MM.1S (cell line): ENCODE data around the gene KIAA1958.
"Not testable (repeated sequence)": the region's sequence is repeated elsewhere in the genome, so short reads cannot be mapped to it uniquely, and the experiment has no call there.

Source experiments
- DNase-seq: peaks from one replicate; pipeline ENCODE4 v3.0.0-alpha.2; 2015
- H2AFZ ChIP-seq: fragments of 300-600 bp; sonication (generic); 2 replicates; pipeline ENCODE4 v1.6.0; 2016; ENCODE audit warnings: antibody characterized with exemption, low read length
- H3F3A ChIP-seq: fragments of 300-600 bp; sonication (generic); 2 replicates; pipeline ENCODE4 v1.6.1; 2016; ENCODE audit warnings: mild to moderate bottlenecking, antibody characterized with exemption, low read length, moderate library complexity, mixed read lengths; ENCODE audit not compliant: insufficient read depth
- H3K27ac ChIP-seq: fragments of 300-600 bp; sonication (generic); 2 replicates; pipeline ENCODE4 v1.5.1; 2016; ENCODE audit warnings: mild to moderate bottlenecking, low read length
- H3K27me3 ChIP-seq: fragments of 300-600 bp; sonication (generic); replicated peaks from 2 replicates; pipeline ENCODE4 v1.6.0; 2016; ENCODE audit warnings: low read length; ENCODE audit not compliant: insufficient read depth
- H3K36me3 ChIP-seq: fragments of 300-600 bp; sonication (generic); replicated peaks from 2 replicates; pipeline ENCODE4 v1.6.1; 2016; ENCODE audit warnings: mild to moderate bottlenecking, low read length, mixed read lengths; ENCODE audit not compliant: insufficient read depth
- H3K4me1 ChIP-seq: fragments of 300-600 bp; sonication (generic); 2 replicates; pipeline ENCODE4 v1.6.1; 2016; ENCODE audit warnings: low read length, mixed read lengths
- H3K4me2 ChIP-seq: fragments of 300-600 bp; sonication (generic); 2 replicates; pipeline ENCODE4 v1.6.0; 2016; ENCODE audit warnings: low read depth, low read length
- H3K4me3 ChIP-seq: fragments of 300-600 bp; sonication (generic); 2 replicates; pipeline ENCODE4 v1.5.1; 2016; ENCODE audit warnings: low read length, mixed read lengths
- H3K79me2 ChIP-seq: fragments of 300-600 bp; sonication (generic); 2 replicates; pipeline ENCODE4 v1.6.1; 2016; ENCODE audit warnings: mixed run types, low read length, mixed read lengths
- H3K9ac ChIP-seq: fragments of 300-600 bp; sonication (generic); 2 replicates; pipeline ENCODE4 v1.6.1; 2016; ENCODE audit warnings: low read length, mixed read lengths
- H3K9me2 ChIP-seq: fragments of 300-600 bp; sonication (generic); replicated peaks from 2 replicates; pipeline ENCODE4 v1.6.1; 2016; ENCODE audit warnings: mild to moderate bottlenecking, low read length, mixed read lengths; ENCODE audit not compliant: insufficient read depth
- H3K9me3 ChIP-seq: fragments of 300-600 bp; sonication (generic); replicated peaks from 2 replicates; pipeline ENCODE4 v1.6.1; 2016; ENCODE audit warnings: mild to moderate bottlenecking, low read length, mixed read lengths; ENCODE audit not compliant: insufficient read depth
- H4K20me1 ChIP-seq: fragments of 300-600 bp; sonication (generic); 2 replicates; pipeline ENCODE4 v1.6.1; 2016; ENCODE audit warnings: mild to moderate bottlenecking, low read length, moderate library complexity, mixed read lengths; ENCODE audit not compliant: insufficient read depth
- CTCF ChIP-seq: fragments of 300-600 bp; sonication (generic); IDR thresholded peaks from 2 replicates; pipeline ENCODE4 v1.5.1; 2016; ENCODE audit warnings: antibody characterized with exemption, low read length, mixed read lengths
- EZH2 ChIP-seq: fragments of 300-600 bp; sonication (generic); optimal IDR thresholded peaks from 2 replicates; pipeline ENCODE3; 2017; ENCODE audit warnings: low read depth, mild to moderate bottlenecking, antibody characterized with exemption, low read length, mixed read lengths
- EZH2phosphoT487 ChIP-seq: fragments of 300-600 bp; sonication (generic); IDR thresholded peaks from 2 replicates; pipeline ENCODE4 v1.6.1; 2018; ENCODE audit warnings: antibody characterized with exemption, low read length

The KIAA1958 gene

GRCh38 chr9:112670991-112671625 lies 184.5 kb downstream of the KIAA1958 start:
- Histone ChIP-seq H3K79me2 (no peaks in the 10 kb centered on the region), H3K4me2 (no peak overlapping the region), H3K27ac (no peak overlapping the region), H4K20me1 (no peaks in the 10 kb centered on the region), H3K4me3 (no peak overlapping the region), H3K9me3 (no peaks in the 10 kb centered on the region), H3F3A (no peaks in the 10 kb centered on the region), H3K27me3 (no peaks in the 10 kb centered on the region), H2AFZ (no peak overlapping the region), H3K9me2 (no peaks in the 10 kb centered on the region), H3K4me1 (no peaks in the 10 kb centered on the region), H3K36me3 (no peaks in the 10 kb centered on the region), H3K9ac (no peak overlapping the region)
- no peak for DNase-seq
- no peak for TF ChIP-seq EZH2phosphoT487
- TF ChIP-seq CTCF: no peak
- no peak for TF ChIP-seq EZH2

GRCh38 chr9:112673221-112673620 lies 186.6 kb downstream of the KIAA1958 start:
- H3K4me1 ChIP-seq, H3K9me3 ChIP-seq, DNase-seq, H3K27ac ChIP-seq, H3K9ac ChIP-seq, H3K27me3 ChIP-seq, H3K79me2 ChIP-seq, H2AFZ ChIP-seq, H3K4me3 ChIP-seq, H3K36me3 ChIP-seq, H3K4me2 ChIP-seq, H4K20me1 ChIP-seq, H3K9me2 ChIP-seq, H3F3A ChIP-seq: not testable (repeated sequence)

- H3K79me2 ChIP-seq: no peaks in the 10 kb centered on the region
- H3K4me2 ChIP-seq: no peak overlapping the region
- no peak overlapping the region for H2AFZ ChIP-seq
- no peaks in the 10 kb centered on the region for H3K9me2 ChIP-seq
- H3K4me1 ChIP-seq: no peaks in the 10 kb centered on the region
- TF ChIP-seq EZH2 (no peak), EZH2phosphoT487 (no peak), CTCF (no peak)
- no peaks in the 10 kb centered on the region for H3K27me3 ChIP-seq
- H4K20me1 ChIP-seq: no peaks in the 10 kb centered on the region
- no peak for DNase-seq
- H3K9me3 ChIP-seq: no peaks in the 10 kb centered on the region
- H3F3A ChIP-seq: no peaks in the 10 kb centered on the region
- no peak overlapping the region for H3K9ac ChIP-seq
- H3K4me3 ChIP-seq: no peak overlapping the region
- no peak overlapping the region for H3K27ac ChIP-seq
- no peaks in the 10 kb centered on the region for H3K36me3 ChIP-seq
These were observed 190.4 kb downstream of the KIAA1958 start for GRCh38 chr9:112677040-112677439.

- no peak overlapping the region for H2AFZ ChIP-seq
- TF ChIP-seq EZH2 (no peak), EZH2phosphoT487 (no peak)
- H4K20me1 ChIP-seq: no peaks in the 10 kb centered on the region
- no peaks in the 10 kb centered on the region for H3K9me2 ChIP-seq
- H3K9ac ChIP-seq: no peak overlapping the region
- H3K4me2 ChIP-seq: no peak overlapping the region
- H3K27ac ChIP-seq: no peak overlapping the region
- no peaks in the 10 kb centered on the region for H3K79me2 ChIP-seq
- H3K4me3 ChIP-seq: no peak overlapping the region
- DNase-seq: no peak
- H3K4me1 ChIP-seq: no peaks in the 10 kb centered on the region
- H3K36me3 ChIP-seq: no peaks in the 10 kb centered on the region
- no peaks in the 10 kb centered on the region for H3F3A ChIP-seq
- H3K9me3 ChIP-seq: no peaks in the 10 kb centered on the region
- H3K27me3 ChIP-seq: no peaks in the 10 kb centered on the region
These were observed 194.2 kb downstream of the KIAA1958 start for GRCh38 chr9:112680731-112681402.
